ENCODE measurements around the gene KLF2. TPM values are rescaled to one million over a fixed set of nuclear protein-coding genes. Genes with fewer than 3 reads are reported as not detected.
A peak's percentile ranks its signal among the peaks of the same experiment; 100 is the strongest.

Gene KLF2
- total RNA-seq, 1 donor from 2014 or later, result under 0.01 TPM

GRCh38 chr19:16359074-16359473, 34.4 kb downstream of the KLF2 start:
- Histone ChIP-seq H3K36me3 (ENCODE audit: control insufficient read depth, insufficient read depth, low read length) (peaks cover 1% of the 10 kb centered on the region), H3K27me3 (ENCODE audit: control insufficient read depth, insufficient read depth, low read length) (no peaks in the 10 kb centered on the region), H3K4me3 (ENCODE audit: low read depth, low read length) (no peak overlapping the region)
- no peak for TF ChIP-seq CTCF (IDR thresholded peaks at IDR 0.05; ENCODE audit: insufficient read depth, low read length, severe bottlenecking)
- no peak for FAIRE-seq
- DNase-seq (ENCODE audit: low read depth), result peak; percentile 60

GRCh38 chr19:16359964-16360363, 35.3 kb downstream of the KLF2 start:
- Histone ChIP-seq H3K27me3 (ENCODE audit: control insufficient read depth, insufficient read depth, low read length) (no peaks in the 10 kb centered on the region), H3K4me3 (ENCODE audit: low read depth, low read length) (no peak overlapping the region), H3K36me3 (ENCODE audit: control insufficient read depth, insufficient read depth, low read length) (peaks cover 1% of the 10 kb centered on the region)
- no peak for TF ChIP-seq CTCF (IDR thresholded peaks at IDR 0.05; ENCODE audit: insufficient read depth, low read length, severe bottlenecking)
- DNase-seq (ENCODE audit: low read depth), result no peak
- no peak for FAIRE-seq

- H3K4me3 ChIP-seq (ENCODE audit: low read depth, low read length), result no peak overlapping the region
- DNase-seq (ENCODE audit: low read depth) (no peak), FAIRE-seq (peak; percentile 13)
- no peaks in the 10 kb centered on the region for H3K27me3 ChIP-seq (ENCODE audit: control insufficient read depth, insufficient read depth, low read length)
- no peak for TF ChIP-seq CTCF (IDR thresholded peaks at IDR 0.05; ENCODE audit: insufficient read depth, low read length, severe bottlenecking)
- no peaks in the 10 kb centered on the region for H3K36me3 ChIP-seq (ENCODE audit: control insufficient read depth, insufficient read depth, low read length)
Measured at GRCh38 chr19:16360738-16361137, 36.1 kb downstream of the KLF2 start.

GRCh38 chr19:16361254-16361653, 36.6 kb downstream of the KLF2 start:
- FAIRE-seq (no peak), DNase-seq (ENCODE audit: low read depth) (no peak)
- TF ChIP-seq CTCF (IDR thresholded peaks at IDR 0.05; ENCODE audit: insufficient read depth, low read length, severe bottlenecking), result no peak
- Histone ChIP-seq H3K4me3 (ENCODE audit: low read depth, low read length) (no peak overlapping the region), H3K27me3 (ENCODE audit: control insufficient read depth, insufficient read depth, low read length) (no peaks in the 10 kb centered on the region), H3K36me3 (ENCODE audit: control insufficient read depth, insufficient read depth, low read length) (no peaks in the 10 kb centered on the region)

- DNase-seq (ENCODE audit: low read depth) (no peak), FAIRE-seq (no peak)
- H3K36me3 ChIP-seq (ENCODE audit: control insufficient read depth, insufficient read depth, low read length), result no peaks in the 10 kb centered on the region
- no peak for TF ChIP-seq CTCF (IDR thresholded peaks at IDR 0.05; ENCODE audit: insufficient read depth, low read length, severe bottlenecking)
- no peak overlapping the region for H3K4me3 ChIP-seq (ENCODE audit: low read depth, low read length)
- H3K27me3 ChIP-seq (ENCODE audit: control insufficient read depth, insufficient read depth, low read length), result no peaks in the 10 kb centered on the region
Measured at GRCh38 chr19:16361926-16362325, 37.3 kb downstream of the KLF2 start.

GRCh38 chr19:16363133-16363851, 38.7 kb downstream of the KLF2 start:
- H3K4me3 ChIP-seq (ENCODE audit: low read depth, low read length), result no peak overlapping the region
- FAIRE-seq (no peak), DNase-seq (ENCODE audit: low read depth) (peak; percentile 37)
- no peaks in the 10 kb centered on the region for H3K27me3 ChIP-seq (ENCODE audit: control insufficient read depth, insufficient read depth, low read length)
- H3K36me3 ChIP-seq (ENCODE audit: control insufficient read depth, insufficient read depth, low read length), result no peaks in the 10 kb centered on the region
- no peak for TF ChIP-seq CTCF (IDR thresholded peaks at IDR 0.05; ENCODE audit: insufficient read depth, low read length, severe bottlenecking)

All from bronchial epithelial cell (primary cell).